NCI-H2171 treated with DMSO at 0.1 percent for 48 hours (cell line): ENCODE data around the gene DMRTC1.
"Not testable (repeated sequence)": the region's sequence is repeated elsewhere in the genome, so short reads cannot be mapped to it uniquely, and the experiment has no call there.

ENCODE experiments used
- DNase-seq: peaks from one replicate; lab custom pipeline; 2025; lab: John Stamatoyannopoulos, UW

Gene DMRTC1

GRCh38 chrX:72943819-72944169 is at the start of gene DMRTC1:
TSS of gene DMRTC1 (minus strand) at chrX:72943837. CDS start at chrX:72875694, 68,143 bp downstream.
- DNase-seq = not testable (repeated sequence)

- DNase-seq = not testable (repeated sequence)
Measured at GRCh38 chrX:72980894-72981469, 37.3 kb upstream of the DMRTC1 start.

GRCh38 chrX:72974885-72975284 is 31.2 kb upstream of the DMRTC1 start:
- not testable (repeated sequence) for DNase-seq

- DNase-seq = not testable (repeated sequence)
Measured at GRCh38 chrX:72971859-72972258, 28.2 kb upstream of the DMRTC1 start.

GRCh38 chrX:72959971-72960370 is 16.3 kb upstream of the DMRTC1 start:
- not testable (repeated sequence) for DNase-seq

GRCh38 chrX:72943035-72943818 is 410 bp downstream of the DMRTC1 start:
- DNase-seq = not testable (repeated sequence)

GRCh38 chrX:72942272-72942671 is 1.4 kb downstream of the DMRTC1 start:
- DNase-seq = not testable (repeated sequence)

- DNase-seq = not testable (repeated sequence)
Measured at GRCh38 chrX:72937906-72938305, 5.7 kb downstream of the DMRTC1 start, which contains the start of gene FAM236A. TSS of gene FAM236A (plus strand) at chrX:72938206. CDS start at chrX:72938263, 57 bp downstream.

GRCh38 chrX:72936882-72937455 is 6.7 kb downstream of the DMRTC1 start:
- not testable (repeated sequence) for DNase-seq

- not testable (repeated sequence) for DNase-seq
Measured at GRCh38 chrX:72936455-72936854, 7.2 kb downstream of the DMRTC1 start.

- DNase-seq = not testable (repeated sequence)
Measured at GRCh38 chrX:72932283-72932682, 11.4 kb downstream of the DMRTC1 start.

GRCh38 chrX:72916096-72916495 is 27.5 kb downstream of the DMRTC1 start:
- not testable (repeated sequence) for DNase-seq

GRCh38 chrX:72912315-72912714 is 31.3 kb downstream of the DMRTC1 start, which contains the start of gene FAM236C:
TSS of gene FAM236C (plus strand) at chrX:72912615. CDS start at chrX:72912715, 100 bp downstream.
- not testable (repeated sequence) for DNase-seq

GRCh38 chrX:72889740-72890139 is 53.9 kb downstream of the DMRTC1 start:
- not testable (repeated sequence) for DNase-seq

GRCh38 chrX:72882898-72883297 is 60.7 kb downstream of the DMRTC1 start:
- not testable (repeated sequence) for DNase-seq

- not testable (repeated sequence) for DNase-seq
Measured at GRCh38 chrX:72837532-72837931, 106.1 kb downstream of the DMRTC1 start.

- not testable (repeated sequence) for DNase-seq
Measured at GRCh38 chrX:72830701-72831100, 112.9 kb downstream of the DMRTC1 start.
